Prostate gland (tissue), 2 donors: ENCODE measurements around the gene LRRC28. TPM values are rescaled to one million over a fixed set of nuclear protein-coding genes. Genes with fewer than 3 reads are reported as not detected.

Experiments
- DNase-seq: peaks from one replicate; pipeline ENCODE4 v3.0.0-alpha.2; 2019; ENCODE audit warnings: low spot score
- H3K27ac ChIP-seq, 2 donors: fragments of 200-600 bp; sonication (generic); 2 replicates each; pipeline ENCODE4 v1.5.1; 2017 to 2019
- H3K27me3 ChIP-seq: fragments of 200-600 bp; sonication (generic); replicated peaks from 2 replicates; pipeline ENCODE4 v1.5.1; 2019; ENCODE audit not compliant: insufficient read depth
- H3K36me3 ChIP-seq, 2 donors: fragments of 200-600 bp; sonication (generic); 1 replicate in 1 of 2; 2 replicates in 1 of 2; pipeline versions ENCODE4 v1.5.1 to v1.8.1; 2017 to 2019
- H3K4me1 ChIP-seq: fragments of 200-600 bp; sonication (generic); replicated peaks from 2 replicates; pipeline ENCODE4 v1.5.1; 2019
- H3K4me3 ChIP-seq, 2 donors: fragments of 200-600 bp; sonication (generic); 2 replicates each; pipeline ENCODE4 v1.5.1; 2017 to 2019
- H3K9me3 ChIP-seq: fragments of 200-600 bp; sonication (generic); 2 replicates; pipeline ENCODE4 v1.5.1; 2017
- POLR2A ChIP-seq: fragments of 450-650 bp; IDR thresholded peaks from one replicate; pipeline ENCODE4 v1.6.1; 2016; ENCODE audit warnings: antibody characterized with exemption, mild to moderate bottlenecking
- POLR2AphosphoS5 ChIP-seq: sonication (generic); formaldehyde crosslinking; IDR thresholded peaks from one replicate; pipeline ENCODE4 v1.6.1; 2017; ENCODE audit warnings: antibody characterized with exemption
- WGBS: methylation state at CpG from one replicate; pipeline ENCODE4 v1.1.5; 2018; 5-methylcytosine and 5-hydroxymethylcytosine counted together
- intact Hi-C: fragments of 100-400 bp; cut with DNase I; formaldehyde crosslinking; loops from one replicate; pipeline ENCODE4 v1.14.2; 2022
- total RNA-seq, 2 donors: library from RNA; depleted of rRNA; stranded (reverse); fragments of >200 nt; gene quantifications; one replicate each; pipeline ENCODE4 v1.1.0, GENCODE V29; 2016
- TF ChIP-seq, protein P1 (sequence below), 4 experiments: fragments of 200-600 bp in 2 of 4; fragments of 450-650 bp in 2 of 4; sonication (generic) in 2 of 4; IDR thresholded peaks; 1 replicate in 3 of 4; 2 replicates in 1 of 4; pipeline ENCODE4 v1.5.1; 2016 to 2019; ENCODE audit warnings: antibody characterized with exemption in 4 of 4, mild to moderate bottlenecking in 2 of 4, moderate library complexity in 2 of 4

LRRC28 gene
- total RNA-seq, 2 donors from 2014 or later = 16.0 to 36.8 TPM

DNA sequence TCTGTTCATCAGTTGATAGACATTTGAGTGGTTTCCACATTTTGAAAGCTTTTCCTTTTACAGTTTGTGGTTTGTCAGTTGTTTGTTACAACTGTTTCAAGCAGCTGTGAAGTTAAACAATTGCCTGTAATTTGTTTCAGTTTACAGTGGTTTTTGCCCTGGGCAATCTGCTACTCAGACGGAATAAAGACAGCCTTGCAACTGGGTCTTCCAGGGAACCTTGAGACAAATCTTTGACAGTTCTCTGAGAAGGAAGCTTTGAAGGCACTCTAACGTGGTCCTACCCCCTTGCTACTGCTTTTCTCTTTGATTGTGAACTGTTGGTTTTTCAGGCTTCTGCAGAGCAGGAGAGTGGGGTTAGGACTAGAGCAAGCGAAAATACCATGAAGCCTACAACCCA, 28.0 kb downstream of the LRRC28 start:
- H3K36me3 ChIP-seq = no peaks in the 10 kb centered on the region
- intact Hi-C loops = loop anchor here (10.0 kb wide), 1 partner anchor 476 kb away; no protein-coding TSS in a partner anchor
- no peak overlapping the region for H3K27ac ChIP-seq
- H3K9me3 ChIP-seq = no peaks in the 10 kb centered on the region
- TF ChIP-seq POLR2AphosphoS5 (no peak), POLR2A (no peak)
- TF ChIP-seq, protein P1, sequence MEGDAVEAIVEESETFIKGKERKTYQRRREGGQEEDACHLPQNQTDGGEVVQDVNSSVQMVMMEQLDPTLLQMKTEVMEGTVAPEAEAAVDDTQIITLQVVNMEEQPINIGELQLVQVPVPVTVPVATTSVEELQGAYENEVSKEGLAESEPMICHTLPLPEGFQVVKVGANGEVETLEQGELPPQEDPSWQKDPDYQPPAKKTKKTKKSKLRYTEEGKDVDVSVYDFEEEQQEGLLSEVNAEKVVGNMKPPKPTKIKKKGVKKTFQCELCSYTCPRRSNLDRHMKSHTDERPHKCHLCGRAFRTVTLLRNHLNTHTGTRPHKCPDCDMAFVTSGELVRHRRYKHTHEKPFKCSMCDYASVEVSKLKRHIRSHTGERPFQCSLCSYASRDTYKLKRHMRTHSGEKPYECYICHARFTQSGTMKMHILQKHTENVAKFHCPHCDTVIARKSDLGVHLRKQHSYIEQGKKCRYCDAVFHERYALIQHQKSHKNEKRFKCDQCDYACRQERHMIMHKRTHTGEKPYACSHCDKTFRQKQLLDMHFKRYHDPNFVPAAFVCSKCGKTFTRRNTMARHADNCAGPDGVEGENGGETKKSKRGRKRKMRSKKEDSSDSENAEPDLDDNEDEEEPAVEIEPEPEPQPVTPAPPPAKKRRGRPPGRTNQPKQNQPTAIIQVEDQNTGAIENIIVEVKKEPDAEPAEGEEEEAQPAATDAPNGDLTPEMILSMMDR (IDR thresholded peaks at IDR 0.05) = no peak
- 75% methylated on average over 3 of the region's 3 CpGs for WGBS
- no peaks in the 10 kb centered on the region for H3K27me3 ChIP-seq
- no peak for DNase-seq
- H3K4me1 ChIP-seq = no peaks in the 10 kb centered on the region
- H3K4me3 ChIP-seq = no peak overlapping the region

DNA sequence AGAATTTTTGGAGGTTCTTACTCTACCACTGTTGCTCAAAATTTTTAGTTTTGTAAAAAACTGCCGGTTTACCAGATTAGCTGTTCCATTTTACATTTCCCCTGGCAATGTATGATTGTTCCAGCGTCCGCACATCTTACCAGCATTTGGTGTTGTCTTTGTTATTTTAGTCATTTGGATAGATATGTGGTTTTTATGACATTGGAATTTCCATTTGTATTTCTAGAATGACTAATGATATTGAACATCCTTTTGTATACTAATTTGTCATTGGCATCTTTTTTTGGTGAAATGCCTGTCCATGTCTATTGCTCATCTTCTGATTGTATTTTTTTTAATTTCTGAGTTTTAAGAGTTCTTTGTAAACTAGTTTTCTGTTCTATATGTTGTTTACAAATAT, 28.5 kb downstream of the LRRC28 start:
- intact Hi-C loops = loop anchor here (10.0 kb wide), 1 partner anchor 475 kb away; no protein-coding TSS in a partner anchor
- Histone ChIP-seq H3K27ac (no peak overlapping the region), H3K4me3 (no peak overlapping the region), H3K9me3 (no peaks in the 10 kb centered on the region), H3K27me3 (no peaks in the 10 kb centered on the region), H3K4me1 (no peaks in the 10 kb centered on the region), H3K36me3 (no peaks in the 10 kb centered on the region)
- no peak for DNase-seq
- whole genome bisulfite sequencing = 75% methylated on average over 3 of the region's 3 CpGs
- TF ChIP-seq POLR2A (no peak), POLR2AphosphoS5 (no peak)
- TF ChIP-seq, protein P1 (IDR thresholded peaks at IDR 0.05) = no peak

DNA sequence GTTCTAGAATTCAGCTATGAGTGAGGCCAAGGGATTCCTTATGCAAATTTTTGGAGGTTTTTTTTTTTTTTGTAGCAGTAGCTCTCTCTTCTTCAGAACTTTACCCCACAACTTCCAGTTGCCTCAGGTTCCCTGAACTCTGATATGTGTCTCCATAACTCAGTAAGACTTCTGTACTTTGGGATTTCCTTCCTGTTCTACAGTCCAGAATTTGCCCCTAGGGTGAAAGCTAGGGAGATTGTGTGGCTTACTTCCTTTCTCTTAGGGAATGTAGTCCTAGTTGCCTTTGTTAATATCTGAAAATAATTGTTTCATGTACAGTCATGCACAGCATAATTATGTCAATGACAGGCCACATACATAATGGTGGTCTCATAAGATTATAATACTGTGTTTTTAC, 30.8 kb downstream of the LRRC28 start:
- TF ChIP-seq POLR2A (no peak), POLR2AphosphoS5 (no peak)
- TF ChIP-seq, protein P1 (IDR thresholded peaks at IDR 0.05) = no peak
- Histone ChIP-seq H3K4me1 (no peaks in the 10 kb centered on the region), H3K36me3 (no peaks in the 10 kb centered on the region), H3K4me3 (no peak overlapping the region), H3K9me3 (no peaks in the 10 kb centered on the region), H3K27me3 (no peaks in the 10 kb centered on the region), H3K27ac (no peak overlapping the region)
- intact Hi-C loops = no loop called here
- DNase-seq = no peak

DNA sequence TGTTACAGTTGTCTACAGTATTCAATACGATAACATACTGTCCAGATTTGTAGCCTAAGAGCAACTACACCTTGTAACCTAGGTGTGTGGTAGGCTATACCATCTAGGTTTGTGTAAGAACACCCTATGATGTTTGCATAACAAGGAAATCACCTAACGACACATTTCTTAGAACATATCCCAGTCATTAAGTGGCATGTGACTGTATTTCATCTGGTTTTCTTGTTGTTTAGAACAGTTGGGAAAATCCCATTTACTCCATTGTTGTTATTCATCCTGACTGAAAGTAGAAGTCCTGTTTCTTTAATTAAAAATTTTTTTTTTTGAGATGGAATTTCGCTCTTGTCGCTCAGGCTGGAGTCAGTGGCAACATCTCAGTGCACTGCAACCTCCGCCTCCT, 31.3 kb downstream of the LRRC28 start:
- no peaks in the 10 kb centered on the region for H3K9me3 ChIP-seq
- no peaks in the 10 kb centered on the region for H3K4me1 ChIP-seq
- intact Hi-C loops = no loop called here
- H3K4me3 ChIP-seq = no peak overlapping the region
- WGBS = 95% methylated on average over 5 of the region's 5 CpGs
- no peak for TF ChIP-seq POLR2A
- TF ChIP-seq POLR2AphosphoS5 = no peak
- TF ChIP-seq, protein P1 (IDR thresholded peaks at IDR 0.05) = no peak
- no peaks in the 10 kb centered on the region for H3K27me3 ChIP-seq
- H3K36me3 ChIP-seq = no peaks in the 10 kb centered on the region
- DNase-seq = no peak
- no peak overlapping the region for H3K27ac ChIP-seq

DNA sequence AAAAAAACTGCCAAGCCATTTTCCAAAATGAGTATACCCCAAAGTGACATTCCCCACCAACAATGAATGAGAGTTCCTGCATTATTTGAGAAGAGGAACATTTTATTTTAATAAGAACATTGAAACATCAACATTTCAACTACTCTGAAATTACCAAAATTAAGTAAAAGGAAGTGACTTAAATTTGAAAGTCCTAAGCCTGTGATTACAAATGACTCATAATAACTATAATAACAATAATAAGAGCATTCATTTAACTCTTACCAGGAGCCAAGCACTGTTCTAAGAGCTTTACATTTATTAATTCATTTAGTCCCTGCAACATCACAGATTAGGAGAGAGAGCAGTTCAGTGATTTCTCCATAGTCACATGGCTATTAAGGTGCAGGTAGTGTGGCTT, 32.4 kb downstream of the LRRC28 start:
- intact Hi-C loops = loop anchor here (2.0 kb wide), 1 partner anchor 421 kb away; no protein-coding TSS in a partner anchor
- no peak overlapping the region for H3K27ac ChIP-seq
- no peak for TF ChIP-seq POLR2AphosphoS5
- no peaks in the 10 kb centered on the region for H3K4me1 ChIP-seq
- H3K9me3 ChIP-seq = no peaks in the 10 kb centered on the region
- H3K27me3 ChIP-seq = no peaks in the 10 kb centered on the region
- H3K4me3 ChIP-seq = no peak overlapping the region
- no peaks in the 10 kb centered on the region for H3K36me3 ChIP-seq
- no peak for DNase-seq
